Uterus (tissue), 4 donors: ENCODE data around the gene NUDT22. TPM values are rescaled to one million over a fixed set of nuclear protein-coding genes. Genes with fewer than 3 reads are reported as not detected.

Experiments used
- DNase-seq, 2 donors: peaks; one replicate each; pipeline ENCODE4 v3.0.0-alpha.2; 2019 to 2020
- H3K27ac ChIP-seq, 2 donors: fragments of 200-600 bp; sonication (generic); 1 replicate in 1 of 2; 2 replicates in 1 of 2; pipeline ENCODE4 v1.5.1; 2016 to 2018
- H3K27me3 ChIP-seq, 2 donors: fragments of 200-600 bp; sonication (generic); one replicate each; pipeline ENCODE4 v1.5.1; 2018 to 2019; ENCODE audit warnings: control low read depth in 1 of 2
- H3K36me3 ChIP-seq, 2 donors: fragments of 200-600 bp; sonication (generic); one replicate each; pipeline ENCODE4 v1.5.1; 2019; ENCODE audit warnings: control low read depth in 1 of 2
- H3K4me1 ChIP-seq, 2 donors: fragments of 200-600 bp; sonication (generic); one replicate each; pipeline ENCODE4 v1.5.1; 2018 to 2019; ENCODE audit warnings: control low read depth in 1 of 2
- H3K4me3 ChIP-seq, 2 donors: fragments of 200-600 bp; sonication (generic); 1 replicate in 1 of 2; 2 replicates in 1 of 2; pipeline ENCODE4 v1.5.1; 2018 to 2019; ENCODE audit warnings: mild to moderate bottlenecking in 1 of 2
- H3K9me3 ChIP-seq, 2 donors: fragments of 200-600 bp; sonication (generic); one replicate each; pipeline ENCODE4 v1.5.1; 2019; ENCODE audit warnings: control low read depth in 1 of 2
- CTCF ChIP-seq, 4 experiments: fragments of 200-600 bp in 2 of 4; fragments of 450-650 bp in 2 of 4; sonication (generic) in 2 of 4; IDR thresholded peaks; one replicate each; pipeline ENCODE4 v1.5.1; 2016 to 2019; ENCODE audit warnings: antibody characterized with exemption in 4 of 4, mild to moderate bottlenecking in 2 of 4, moderate library complexity in 1 of 4
- POLR2A ChIP-seq, 2 donors: fragments of 450-650 bp; IDR thresholded peaks; one replicate each; pipeline ENCODE4 v1.6.1; 2016; ENCODE audit warnings: antibody characterized with exemption in 2 of 2, mild to moderate bottlenecking in 1 of 2, moderate library complexity in 1 of 2
- intact Hi-C: fragments of 100-400 bp; cut with DNase I; formaldehyde crosslinking; loops from one replicate; pipeline ENCODE4 v1.15.1; 2023; ENCODE audit warnings: low total_unique reads
- total RNA-seq, 4 donors: library from RNA; depleted of rRNA in 3 of 4; stranded (reverse); fragments of >200 nt in 3 of 4; gene quantifications; one replicate each; pipeline versions ENCODE4 v1.1.0 to v1.2.4, GENCODE V29; 2014 to 2023
- donor health status: DM: yes; HTN: yes; CAD: no.

The NUDT22 gene
- total RNA-seq, 4 donors from 2014 or later, result 10.8 to 44.9 (median 34.0) TPM

- DNase-seq, result no peak
- H3K27ac ChIP-seq, result no peak overlapping the region
- H3K4me1 ChIP-seq, result peaks cover 0 to 11% of the 10 kb centered on the region in 2 donors
- no peak overlapping the region for H3K4me3 ChIP-seq
- H3K27me3 ChIP-seq, result no peaks in the 10 kb centered on the region
- no peak for TF ChIP-seq CTCF (IDR thresholded peaks at IDR 0.05)
- no peak for TF ChIP-seq POLR2A (IDR thresholded peaks at IDR 0.05)
- intact Hi-C loops, result no loop called here
- no peaks in the 10 kb centered on the region for H3K9me3 ChIP-seq
- no peaks in the 10 kb centered on the region for H3K36me3 ChIP-seq
These were observed 37.9 kb downstream of the NUDT22 start for GRCh38 chr11:64263947-64264317.

GRCh38 chr11:64264371-64264852 lies 38.3 kb downstream of the NUDT22 start:
- H3K27ac ChIP-seq, result no peak overlapping the region
- no peaks in the 10 kb centered on the region for H3K27me3 ChIP-seq
- no peak for DNase-seq
- H3K4me1 ChIP-seq, result peaks cover 0 to 11% of the 10 kb centered on the region in 2 donors
- no peaks in the 10 kb centered on the region for H3K36me3 ChIP-seq
- TF ChIP-seq POLR2A (IDR thresholded peaks at IDR 0.05) (no peak), CTCF (IDR thresholded peaks at IDR 0.05) (no peak)
- intact Hi-C loops, result no loop called here
- no peak overlapping the region for H3K4me3 ChIP-seq
- H3K9me3 ChIP-seq, result no peaks in the 10 kb centered on the region

- TF ChIP-seq CTCF (IDR thresholded peaks at IDR 0.05) (no peak), POLR2A (IDR thresholded peaks at IDR 0.05) (no peak)
- DNase-seq, result no peak
- intact Hi-C loops, result no loop called here
- H3K9me3 ChIP-seq, result no peaks in the 10 kb centered on the region
- peaks cover 0 to 11% of the 10 kb centered on the region in 2 donors for H3K4me1 ChIP-seq
- no peak overlapping the region for H3K4me3 ChIP-seq
- no peak overlapping the region for H3K27ac ChIP-seq
- H3K27me3 ChIP-seq, result no peaks in the 10 kb centered on the region
- H3K36me3 ChIP-seq, result no peaks in the 10 kb centered on the region
These were observed 39.4 kb downstream of the NUDT22 start for GRCh38 chr11:64265176-64266160.

GRCh38 chr11:64266339-64266738 lies 40.3 kb downstream of the NUDT22 start:
- no peak overlapping the region for H3K27ac ChIP-seq
- no peaks in the 10 kb centered on the region for H3K9me3 ChIP-seq
- H3K4me3 ChIP-seq, result no peak overlapping the region
- H3K4me1 ChIP-seq, result peaks cover 0 to 11% of the 10 kb centered on the region in 2 donors
- H3K27me3 ChIP-seq, result no peaks in the 10 kb centered on the region
- no peaks in the 10 kb centered on the region for H3K36me3 ChIP-seq
- intact Hi-C loops, result no loop called here
- no peak for DNase-seq
- TF ChIP-seq CTCF (IDR thresholded peaks at IDR 0.05) (no peak), POLR2A (IDR thresholded peaks at IDR 0.05) (no peak)
